Ishikawa (cell line): ENCODE data around the gene RPS10.
A peak's percentile ranks its signal among the peaks of the same experiment; 100 is the strongest.

ENCODE experiments used
- CEBPB ChIP-seq: IDR thresholded peaks from 2 replicates; pipeline ENCODE4 v1.6.1; 2012
- CREB1 ChIP-seq: IDR thresholded peaks from 2 replicates; pipeline ENCODE4 v1.6.1; 2012; ENCODE audit warnings: low read depth
- EGR1 ChIP-seq: IDR thresholded peaks from 2 replicates; pipeline ENCODE4 v1.6.1; 2012
- EP300 ChIP-seq: IDR thresholded peaks from 2 replicates; pipeline ENCODE4 v1.6.1; 2012; ENCODE audit warnings: borderline replicate concordance
- MAX ChIP-seq: IDR thresholded peaks from 2 replicates; pipeline ENCODE4 v1.6.1; 2012
- NFIC ChIP-seq: IDR thresholded peaks from 2 replicates; pipeline ENCODE4 v1.6.1; 2012
- RAD21 ChIP-seq: IDR thresholded peaks from 2 replicates; pipeline ENCODE4 v1.6.1; 2012; ENCODE audit warnings: low read depth
- REST ChIP-seq: IDR thresholded peaks from 2 replicates; pipeline ENCODE4 v1.6.1; 2012; ENCODE audit warnings: low read depth, mild to moderate bottlenecking
- TAF1 ChIP-seq: IDR thresholded peaks from 2 replicates; pipeline ENCODE4 v1.6.1; 2012; ENCODE audit warnings: low read depth, mild to moderate bottlenecking
- TCF12 ChIP-seq: IDR thresholded peaks from 2 replicates; pipeline ENCODE4 v1.6.1; 2012; ENCODE audit warnings: low read depth
- TEAD4 ChIP-seq: IDR thresholded peaks from 2 replicates; pipeline ENCODE4 v1.6.1; 2012
- USF1 ChIP-seq: IDR thresholded peaks from 2 replicates; pipeline ENCODE4 v1.6.1; 2012
- YY1 ChIP-seq: IDR thresholded peaks from 2 replicates; pipeline ENCODE4 v1.6.1; 2012; ENCODE audit warnings: low read depth
- ZBTB7A ChIP-seq: IDR thresholded peaks from 2 replicates; pipeline ENCODE4 v1.6.1; 2012; ENCODE audit warnings: low read depth

Gene RPS10

GRCh38 chr6:34462551-34462971 lies 36.7 kb upstream of the RPS10 start:
- no peak for TF ChIP-seq RAD21
- no peak for TF ChIP-seq REST
- no peak for TF ChIP-seq CREB1
- no peak for TF ChIP-seq EGR1
- no peak for TF ChIP-seq MAX
- no peak for TF ChIP-seq ZBTB7A
- TF ChIP-seq TAF1, result no peak
- TF ChIP-seq NFIC, result no peak
- no peak for TF ChIP-seq YY1

GRCh38 chr6:34462010-34462409 lies 36.1 kb upstream of the RPS10 start:
- TF ChIP-seq RAD21 (no peak), YY1 (no peak), USF1 (no peak), ZBTB7A (no peak), TCF12 (no peak), TEAD4 (no peak), CEBPB (no peak), EGR1 (no peak), NFIC (no peak), EP300 (no peak), CREB1 (no peak)

- TF ChIP-seq USF1 (no peak), EP300 (no peak), REST (no peak), RAD21 (no peak)
Measured at GRCh38 chr6:34460796-34461507, 35.1 kb upstream of the RPS10 start.

- TF ChIP-seq RAD21, result peak; percentile 95
- TF ChIP-seq CEBPB, result no peak
Measured at GRCh38 chr6:34459899-34460593, 34.2 kb upstream of the RPS10 start.

- TF ChIP-seq ZBTB7A, result no peak
- TF ChIP-seq NFIC, result no peak
- TF ChIP-seq RAD21, result no peak
- no peak for TF ChIP-seq TCF12
Measured at GRCh38 chr6:34457742-34458735, 32.2 kb upstream of the RPS10 start.

GRCh38 chr6:34457382-34457741 lies 31.5 kb upstream of the RPS10 start:
- TF ChIP-seq MAX, result no peak
- no peak for TF ChIP-seq TAF1
- TF ChIP-seq CREB1, result no peak
- TF ChIP-seq USF1, result no peak
- TF ChIP-seq TCF12, result no peak
- TF ChIP-seq REST, result no peak
